HEK293 (cell line): ENCODE measurements around the gene UBE4A.

Experiments
- CTCF ChIA-PET: fragments of 350-600 bp; formaldehyde crosslinking; extraction: SDS; loops from one replicate; lab custom pipeline; 2021; ENCODE audit warnings: antibody characterized with exemption; lab: Yijun Ruan, JAX
- POLR2A ChIA-PET: fragments of 300-600 bp; formaldehyde crosslinking; extraction: SDS; loops from one replicate; lab custom pipeline; 2020; ENCODE audit warnings: antibody characterized with exemption, inconsistent platforms; lab: Yijun Ruan, JAX
- H3K27ac ChIP-seq: fragments of 200-500 bp; sonication (Bioruptor generic); 2 replicates; pipeline ENCODE4 v1.5.1; 2014; ENCODE audit warnings: low read depth, low read length, control low read depth, inconsistent platforms; ENCODE audit errors: extremely low read depth
- H3K36me3 ChIP-seq, 2 experiments: fragments of 200-500 bp in 1 of 2; sonication (Bioruptor generic) in 1 of 2; 1 replicate in 1 of 2; 2 replicates in 1 of 2; pipeline ENCODE4 v1.5.1; 2014 to 2017; ENCODE audit warnings: inconsistent platforms in 2 of 2, low read length in 2 of 2; ENCODE audit not compliant: control insufficient read depth in 2 of 2, insufficient read depth in 1 of 2
- H3K4me1 ChIP-seq: fragments of 200-500 bp; sonication (Bioruptor generic); 2 replicates; pipeline ENCODE4 v1.5.1; 2014; ENCODE audit warnings: mild to moderate bottlenecking, low read length, inconsistent platforms; ENCODE audit not compliant: control insufficient read depth, insufficient read depth
- H3K4me3 ChIP-seq: 2 replicates; pipeline ENCODE4 v1.5.1; 2011; ENCODE audit warnings: low read depth, mild to moderate bottlenecking, control low read depth, low read length, moderate library complexity
- H3K9me3 ChIP-seq: fragments of 200-500 bp; sonication (Bioruptor generic); 2 replicates; pipeline ENCODE4 v1.5.1; 2014; ENCODE audit warnings: low read depth, low read length, inconsistent platforms; ENCODE audit not compliant: control insufficient read depth, insufficient read depth
- FEZF1 ChIP-seq: fragments of 450-650 bp; formaldehyde crosslinking; IDR thresholded peaks from 2 replicates; pipeline ENCODE4 v1.5.1; 2016; ENCODE audit warnings: missing biosample characterization, missing genetic modification characterization
- HIC1 ChIP-seq: fragments of 450-650 bp; formaldehyde crosslinking; IDR thresholded peaks from 2 replicates; pipeline ENCODE4 v1.5.1; 2016; ENCODE audit warnings: missing biosample characterization, missing genetic modification characterization
- KLF17 ChIP-seq: fragments of 450-650 bp; formaldehyde crosslinking; IDR thresholded peaks from 2 replicates; pipeline ENCODE4 v1.5.1; 2016; ENCODE audit warnings: missing biosample characterization, missing genetic modification characterization
- PBX3 ChIP-seq: sonication (generic); formaldehyde crosslinking; IDR thresholded peaks from 2 replicates; pipeline ENCODE4 v1.8.1; 2022; ENCODE audit warnings: mild to moderate bottlenecking, moderate library complexity, missing genetic modification reagents
- WT1 ChIP-seq: fragments of 450-650 bp; formaldehyde crosslinking; IDR thresholded peaks from 2 replicates; pipeline ENCODE4 v1.5.1; 2016; ENCODE audit warnings: missing biosample characterization, missing genetic modification characterization
- YY1 ChIP-seq: fragments of 450-650 bp; formaldehyde crosslinking; IDR thresholded peaks from 2 replicates; pipeline ENCODE4 v1.5.1; 2018; ENCODE audit warnings: missing biosample characterization, missing genetic modification characterization
- ZFP69B ChIP-seq: fragments of 450-650 bp; formaldehyde crosslinking; IDR thresholded peaks from 2 replicates; pipeline ENCODE4 v1.5.1; 2016; ENCODE audit warnings: missing biosample characterization, missing genetic modification characterization
- ZNF157 ChIP-seq: fragments of 450-650 bp; formaldehyde crosslinking; IDR thresholded peaks from 2 replicates; pipeline ENCODE4 v1.5.1; 2016; ENCODE audit warnings: missing biosample characterization, missing genetic modification characterization
- ZNF174 ChIP-seq: fragments of 450-650 bp; formaldehyde crosslinking; IDR thresholded peaks from 2 replicates; pipeline ENCODE4 v1.5.0; 2017; ENCODE audit warnings: missing biosample characterization, mild to moderate bottlenecking, missing genetic modification characterization
- ZNF24 ChIP-seq: fragments of 450-650 bp; formaldehyde crosslinking; IDR thresholded peaks from 2 replicates; pipeline ENCODE4 v1.5.1; 2016; ENCODE audit warnings: missing biosample characterization, missing genetic modification characterization
- ZNF280C ChIP-seq: fragments of 450-650 bp; formaldehyde crosslinking; IDR thresholded peaks from 2 replicates; pipeline ENCODE4 v1.5.1; 2016; ENCODE audit warnings: missing biosample characterization, missing genetic modification characterization
- ZNF324 ChIP-seq: fragments of 450-650 bp; formaldehyde crosslinking; IDR thresholded peaks from 2 replicates; pipeline ENCODE4 v1.5.1; 2016; ENCODE audit warnings: missing biosample characterization, missing genetic modification characterization
- ZNF335 ChIP-seq: fragments of 450-650 bp; formaldehyde crosslinking; conservative IDR thresholded peaks from 2 replicates; pipeline ENCODE4 v1.5.1; 2016; ENCODE audit warnings: missing biosample characterization, missing genetic modification characterization
- ZNF354C ChIP-seq: fragments of 450-650 bp; formaldehyde crosslinking; IDR thresholded peaks from 2 replicates; pipeline ENCODE4 v1.5.1; 2016; ENCODE audit warnings: missing biosample characterization, missing genetic modification characterization, low read depth, borderline replicate concordance
- ZNF37A ChIP-seq: fragments of 450-650 bp; IDR thresholded peaks from 2 replicates; pipeline ENCODE4 v1.5.1; 2018; ENCODE audit warnings: missing biosample characterization, missing genetic modification characterization
- ZNF473 ChIP-seq: fragments of 450-650 bp; formaldehyde crosslinking; IDR thresholded peaks from 2 replicates; pipeline ENCODE4 v1.5.1; 2017; ENCODE audit warnings: missing biosample characterization, missing genetic modification characterization
- ZNF548 ChIP-seq: fragments of 450-650 bp; formaldehyde crosslinking; IDR thresholded peaks from 2 replicates; pipeline ENCODE4 v1.5.1; 2016; ENCODE audit warnings: missing biosample characterization, missing genetic modification characterization
- ZNF560 ChIP-seq: fragments of 450-650 bp; formaldehyde crosslinking; IDR thresholded peaks from 2 replicates; pipeline ENCODE4 v1.5.1; 2017; ENCODE audit warnings: missing biosample characterization, missing genetic modification characterization, borderline replicate concordance
- ZNF610 ChIP-seq: fragments of 450-650 bp; formaldehyde crosslinking; IDR thresholded peaks from 2 replicates; pipeline ENCODE4 v1.5.1; 2016; ENCODE audit warnings: missing biosample characterization, missing genetic modification characterization, borderline replicate concordance
- ZNF776 ChIP-seq: fragments of 450-650 bp; formaldehyde crosslinking; IDR thresholded peaks from 2 replicates; pipeline ENCODE4 v1.5.0; 2017; ENCODE audit warnings: missing biosample characterization, missing genetic modification characterization, borderline replicate concordance
- ZSCAN30 ChIP-seq: fragments of 450-650 bp; IDR thresholded peaks from 2 replicates; pipeline ENCODE4 v1.5.1; 2018; ENCODE audit warnings: missing biosample characterization, mild to moderate bottlenecking, missing genetic modification characterization, moderate library complexity

The UBE4A gene

GRCh38 chr11:118438314-118438931, 79.0 kb downstream of the UBE4A start (continued):
- TF ChIP-seq HIC1 (tag by site-specific recombination) (no peak), YY1 (tag by site-specific recombination) (no peak), KLF17 (tag by site-specific recombination) (no peak)

- Histone ChIP-seq H3K4me3 (no peak overlapping the region), H3K27ac (no peak overlapping the region)
- POLR2A ChIA-PET, result no interaction called here
- CTCF ChIA-PET, result interaction anchor here (0.6 to 1.7 kb wide), 3 partner anchors 51 to 87 kb away, joined by 3 to 5 read pairs (median 3); no protein-coding TSS in a partner anchor
- TF ChIP-seq ZNF157 (no peak), ZNF473 (no peak), PBX3 (no peak), ZNF548 (tag by site-specific recombination) (no peak), ZNF280C (tag by site-specific recombination) (no peak), ZNF335 (tag by site-specific recombination) (no peak), WT1 (tag by site-specific recombination) (no peak), FEZF1 (tag by site-specific recombination) (no peak), ZNF324 (no peak), ZNF610 (no peak), ZNF354C (no peak), ZNF174 (no peak)
- TF ChIP-seq, all 188 proteins: peak for 0
- peaks cover 14% of the 10 kb centered on the region for H3K4me1 ChIP-seq
- H3K36me3 ChIP-seq, result peaks cover 0 to 32% of the 10 kb centered on the region in 2 experiments; a peak in 1 of 3 replicates
- H3K9me3 ChIP-seq, result no peaks in the 10 kb centered on the region
Measured at GRCh38 chr11:118439646-118440045, 80.2 kb downstream of the UBE4A start.

GRCh38 chr11:118441770-118442275, 82.4 kb downstream of the UBE4A start:
- CTCF ChIA-PET, result no interaction called here
- no peak overlapping the region for H3K27ac ChIP-seq
- POLR2A ChIA-PET, result interaction anchor here (1.0 kb wide), 1 partner anchor 10 kb away, joined by 3 read pairs; no protein-coding TSS in a partner anchor

More at GRCh38 chr11:118441770-118442275, 82.4 kb downstream of the UBE4A start:
- Histone ChIP-seq H3K36me3 (peaks cover 0 to 37% of the 10 kb centered on the region in 2 experiments; a peak in 2 of 3 replicates), H3K4me1 (peaks cover 14% of the 10 kb centered on the region), H3K4me3 (no peak overlapping the region), H3K9me3 (no peaks in the 10 kb centered on the region)
- TF ChIP-seq ZNF24 (no peak), ZSCAN30 (tag by site-specific recombination) (no peak), HIC1 (tag by site-specific recombination) (no peak), ZNF776 (no peak), ZNF37A (tag by site-specific recombination) (no peak), ZNF560 (tag by site-specific recombination) (no peak), ZFP69B (tag by site-specific recombination) (no peak)
